SHP77 (cell line): Measurements from ENCODE around the gene NAA16.

Source experiments
- DNase-seq, 2 experiments: peaks; one replicate each; lab custom pipeline; 2025; lab: John Stamatoyannopoulos, UW

Gene NAA16

GRCh38 chr13:41304551-41304950 lies 6.5 kb upstream of the NAA16 start:
- no peak for DNase-seq

DNA sequence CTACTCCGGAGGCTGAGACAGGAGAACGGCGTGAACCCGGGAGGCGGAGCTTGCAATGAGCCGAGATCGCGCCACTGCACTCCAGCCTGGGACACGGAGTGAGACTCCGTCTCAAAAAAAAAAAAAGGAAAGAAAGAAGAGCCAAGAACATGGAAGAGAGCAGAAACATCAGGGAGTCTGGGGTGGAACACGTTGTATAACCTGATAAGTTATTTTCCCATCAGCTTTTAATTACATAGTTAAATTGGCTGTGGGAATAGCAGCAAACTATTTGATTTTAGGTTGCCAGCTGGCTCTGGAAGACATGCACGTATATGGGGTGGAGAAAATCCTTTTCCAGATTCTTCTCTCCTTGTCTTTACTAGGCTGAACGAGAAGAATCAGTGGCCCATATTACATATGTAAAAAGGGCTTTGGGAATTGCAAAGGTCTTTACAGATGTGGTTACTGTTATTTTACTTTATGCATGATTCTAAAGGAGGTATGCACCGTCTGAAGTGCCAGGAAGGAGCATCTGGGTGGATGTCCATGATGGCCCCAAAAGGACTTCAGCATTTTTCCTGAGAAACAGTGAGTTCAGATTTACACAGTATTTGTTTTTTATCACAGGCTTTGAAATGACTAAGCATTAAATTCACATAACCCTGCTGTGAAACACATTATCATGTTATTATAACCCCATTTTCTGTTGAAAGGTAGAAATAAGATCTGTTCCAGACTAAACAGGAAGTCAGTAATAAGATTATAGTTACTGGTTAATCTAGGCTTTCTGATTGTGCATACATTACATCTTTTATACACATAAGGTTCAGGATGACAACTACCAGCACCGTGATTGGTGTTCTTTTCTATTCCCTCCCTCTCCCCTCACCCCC lies 4.6 kb upstream of the NAA16 start:
- no peak for DNase-seq

DNA sequence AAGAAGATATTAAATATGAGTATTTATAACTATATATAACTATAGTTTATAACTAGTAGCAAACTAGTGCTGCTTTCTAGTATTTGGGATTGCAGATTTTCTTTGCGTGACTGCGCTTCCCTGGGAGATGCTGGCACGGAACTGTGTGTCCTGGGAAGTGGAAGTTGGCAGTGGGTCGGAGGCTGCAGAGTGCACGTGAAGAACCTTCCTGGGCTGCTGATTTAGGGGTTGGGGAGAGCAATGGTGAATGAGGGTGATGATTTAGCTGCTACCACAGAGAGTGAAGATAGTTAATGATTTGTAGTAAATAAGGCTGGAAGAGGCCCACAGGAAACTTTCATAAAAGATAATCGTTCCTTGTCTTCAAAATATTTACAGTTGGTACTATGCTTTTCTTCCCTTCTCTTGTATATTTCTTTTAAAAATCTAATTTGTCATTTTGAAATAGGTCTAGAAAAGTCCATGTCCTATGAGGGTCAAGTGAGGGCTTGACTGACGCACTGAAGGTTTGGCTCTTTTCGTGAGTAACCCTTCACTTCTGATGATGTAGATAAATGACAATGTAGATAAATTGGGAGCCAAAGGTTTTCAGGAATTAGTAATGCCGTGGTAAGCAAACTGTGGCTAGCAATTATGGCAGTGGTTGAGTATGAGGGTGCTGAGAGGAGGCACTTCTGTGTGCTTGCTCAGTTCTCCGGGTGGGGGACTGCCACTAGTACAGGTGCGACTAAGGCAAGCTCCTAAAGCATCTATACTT lies 3.0 kb upstream of the NAA16 start:
- DNase-seq, result no peak

DNA sequence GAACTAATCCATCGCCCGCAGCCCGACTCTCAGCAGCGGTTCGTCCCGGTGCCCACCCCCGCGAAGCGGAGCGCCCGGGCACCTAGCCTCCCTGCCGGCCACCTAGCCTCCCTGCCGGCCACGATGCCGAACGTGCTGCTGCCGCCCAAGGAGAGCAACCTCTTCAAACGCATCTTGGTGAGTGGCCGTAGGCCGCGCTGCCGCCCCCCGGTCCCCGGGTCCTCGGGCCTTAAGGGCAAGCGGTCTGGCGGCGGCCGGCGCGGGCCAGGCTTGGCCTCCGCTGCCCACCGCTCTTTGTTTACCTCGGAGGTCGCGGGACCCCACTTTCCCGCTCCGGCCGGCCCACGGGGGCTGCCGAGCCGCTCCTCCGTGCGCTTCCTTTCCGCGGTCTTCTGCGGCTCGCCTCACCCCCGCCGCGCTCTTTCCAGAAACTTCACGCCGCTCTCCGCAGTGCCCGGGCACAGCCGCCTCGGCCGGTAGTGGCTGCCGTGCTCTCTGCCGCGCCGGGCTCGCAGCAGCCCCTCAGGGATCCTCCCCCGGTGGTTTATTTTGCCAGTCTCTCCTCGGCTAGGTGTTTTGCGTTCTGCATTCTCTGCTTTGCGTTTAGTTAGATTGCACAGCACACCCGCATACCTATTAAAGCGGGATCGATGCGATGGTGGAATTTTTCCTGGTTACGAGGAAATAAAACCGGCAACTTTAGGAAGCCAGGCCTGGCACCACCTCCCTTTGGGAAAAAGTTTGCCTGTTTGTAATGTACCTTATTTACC lies 524 bp downstream of the NAA16 start:
- no peak for DNase-seq

- DNase-seq, result peak in 1 of 2 experiments; percentile 10
Observed at GRCh38 chr13:41312176-41312500, 1.1 kb downstream of the NAA16 start.

- DNase-seq, result no peak
Observed at GRCh38 chr13:41313117-41313516, 2.0 kb downstream of the NAA16 start.

DNA sequence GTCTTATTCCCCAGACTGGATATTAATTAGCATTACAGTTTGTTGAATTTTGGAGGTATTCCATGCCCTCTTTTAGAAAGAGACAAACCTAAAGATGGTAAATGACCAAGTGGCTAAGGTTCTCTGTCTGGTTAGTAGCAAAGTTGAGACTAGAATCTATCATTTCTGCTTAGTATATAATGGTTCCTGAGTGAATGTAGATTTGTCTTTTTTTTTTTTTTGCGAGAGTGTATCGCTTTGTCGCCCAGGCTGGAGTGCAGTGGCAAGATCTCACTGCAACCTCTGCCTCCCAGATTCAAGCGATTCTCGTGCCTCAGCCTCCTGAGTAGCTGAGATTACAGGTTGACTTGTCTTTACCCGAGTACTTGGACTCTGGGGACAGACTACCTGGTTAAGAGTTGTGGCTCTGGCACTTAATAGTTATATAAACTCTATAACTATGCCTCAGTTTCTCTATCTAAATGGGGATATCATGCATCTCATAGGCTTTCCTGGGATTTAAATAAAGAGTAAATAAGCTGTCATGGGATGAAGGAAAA lies 2.7 kb downstream of the NAA16 start:
- no peak for DNase-seq

DNA sequence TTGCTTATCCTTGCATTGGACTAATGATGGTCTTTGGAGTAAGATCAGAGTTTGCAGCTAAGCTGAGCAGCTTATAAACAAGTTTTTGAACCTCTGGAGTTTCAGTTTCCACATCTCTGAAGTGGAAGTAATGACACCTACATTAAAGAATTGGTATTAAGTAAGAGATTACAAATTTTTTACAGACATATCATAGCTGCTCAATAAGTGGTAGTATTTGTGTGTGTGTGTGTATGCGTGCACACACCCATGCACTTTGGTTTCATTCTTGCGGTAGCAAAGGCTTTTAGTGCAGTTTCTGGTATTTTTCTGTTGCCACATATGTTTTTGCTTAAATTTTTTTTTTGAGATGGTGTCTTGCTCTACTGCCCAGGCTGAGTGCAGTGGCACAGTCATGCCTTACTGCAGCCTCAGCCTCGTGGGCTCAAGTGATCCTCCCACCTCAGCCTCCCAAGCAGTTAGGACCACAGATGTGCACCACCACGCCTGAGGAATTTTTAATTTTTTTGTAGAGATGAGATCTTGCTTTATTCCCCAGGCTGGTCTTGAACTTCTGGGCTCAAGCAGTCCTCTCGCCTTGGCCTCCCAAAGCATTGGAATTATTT lies 4.5 kb downstream of the NAA16 start:
- no peak for DNase-seq

DNA sequence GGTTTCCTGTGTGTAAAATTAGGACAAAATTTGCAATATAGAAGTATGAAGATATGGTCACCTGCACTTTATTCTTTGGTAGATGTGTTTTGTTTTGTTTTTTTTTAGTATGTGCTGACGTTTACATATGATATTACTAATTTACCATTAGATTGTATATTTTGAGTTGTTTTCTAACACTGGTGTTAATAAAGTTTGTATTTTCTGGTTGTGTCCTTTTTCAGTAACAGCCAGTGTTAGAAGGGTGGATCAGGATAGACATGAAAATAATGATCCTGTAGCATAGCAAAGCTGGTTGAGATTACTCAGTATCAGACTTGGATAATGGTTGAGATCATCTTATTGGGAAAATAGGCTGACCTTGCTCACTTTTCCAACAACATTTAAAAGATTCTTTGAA lies 6.2 kb downstream of the NAA16 start:
- no peak for DNase-seq

DNA sequence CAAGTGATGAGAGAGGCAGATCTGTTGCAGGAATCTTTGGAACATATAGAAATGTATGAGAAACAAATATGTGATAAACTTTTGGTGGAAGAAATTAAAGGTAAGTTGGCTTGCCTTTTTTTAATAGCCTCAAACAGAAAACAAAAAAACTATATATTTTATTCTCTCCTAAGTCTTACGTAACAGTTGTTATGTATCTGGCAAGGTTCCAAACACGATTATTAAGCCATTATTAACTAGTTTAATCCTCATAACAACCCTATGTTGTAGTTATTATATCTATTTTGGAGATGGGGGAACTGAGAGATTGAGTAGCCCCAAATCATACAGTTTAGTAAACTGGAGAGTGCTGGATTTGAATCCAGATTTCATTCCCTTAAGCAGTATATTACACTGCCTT lies 14.7 kb downstream of the NAA16 start:
- DNase-seq, result no peak

DNA sequence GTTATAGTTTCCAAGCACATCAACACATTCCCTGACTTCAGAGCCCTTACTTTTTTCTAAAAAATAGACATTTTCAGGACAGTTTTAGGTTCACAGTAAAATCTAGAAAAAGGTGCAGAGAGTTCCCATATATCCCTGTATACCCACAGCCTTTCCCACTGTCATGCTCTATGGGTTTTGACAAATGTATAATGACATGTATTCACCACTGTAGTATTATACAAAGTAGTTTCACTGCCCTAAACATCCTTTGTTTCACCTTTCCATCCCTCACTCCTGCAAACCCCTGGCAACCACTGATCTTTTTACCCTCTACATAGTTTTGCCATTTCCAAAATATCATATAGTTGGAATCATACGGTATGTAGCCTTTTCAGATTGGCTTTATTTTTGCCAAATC lies 15.6 kb downstream of the NAA16 start:
- DNase-seq, result no peak

GRCh38 chr13:41327994-41328790 lies 17.1 kb downstream of the NAA16 start:
- DNase-seq, result no peak

DNA sequence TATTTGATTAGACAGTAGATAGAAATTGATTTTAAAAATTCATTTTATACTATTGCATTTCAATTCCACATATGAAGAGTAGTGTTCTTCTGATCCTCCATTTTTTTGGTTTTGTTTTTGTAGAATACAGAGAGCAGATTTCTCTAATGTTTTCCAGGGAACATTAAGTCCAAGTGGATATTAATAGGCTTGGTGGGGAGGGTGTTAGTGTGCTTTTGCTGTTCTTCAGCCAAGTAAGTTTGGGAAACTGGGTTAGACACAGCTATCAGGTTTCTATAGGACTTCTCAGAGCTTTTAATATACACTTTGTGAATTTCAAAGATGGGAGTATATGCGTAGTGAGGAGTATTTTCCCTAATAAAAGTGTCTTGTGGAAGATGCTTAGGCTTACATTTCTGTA lies 21.8 kb downstream of the NAA16 start:
- DNase-seq, result no peak

DNA sequence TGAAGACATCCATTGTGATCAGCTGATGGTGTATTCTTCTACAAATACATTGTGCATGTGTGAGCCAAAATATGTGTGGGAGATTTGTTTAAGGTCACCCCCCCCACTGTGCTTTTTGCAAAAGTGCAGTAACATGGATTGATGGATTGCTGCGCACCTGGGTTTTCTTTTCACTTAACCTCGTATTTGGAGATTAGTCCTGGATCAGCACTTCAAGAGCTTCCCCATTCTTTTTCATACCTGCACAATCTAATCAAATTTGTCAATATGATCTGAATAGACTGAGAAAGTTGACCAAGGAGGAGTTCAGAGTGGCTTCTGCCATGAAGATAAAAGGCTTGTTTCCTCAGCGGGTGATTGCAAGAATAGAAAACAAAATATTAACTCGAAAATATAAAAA lies 23.7 kb downstream of the NAA16 start:
- no peak for DNase-seq

DNA sequence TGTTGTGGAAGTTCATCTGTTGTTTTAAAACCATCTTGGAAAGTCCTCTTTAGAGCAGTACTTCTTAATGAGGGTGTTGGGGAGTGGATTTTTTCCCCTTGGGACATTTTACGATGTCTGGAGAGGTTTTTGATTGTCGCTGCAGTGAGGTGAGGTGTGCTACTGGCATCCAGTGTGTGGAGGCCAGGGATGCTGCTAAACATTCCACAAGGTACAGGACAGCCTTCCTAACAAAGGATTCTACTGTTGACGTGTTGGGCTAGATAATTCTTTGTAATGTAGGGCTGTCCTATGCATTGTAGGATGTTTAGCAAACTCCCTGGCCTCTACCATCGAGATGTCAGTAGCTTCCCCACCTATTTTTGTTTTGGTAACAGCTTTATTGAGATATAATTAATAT lies 33.3 kb downstream of the NAA16 start:
- no peak for DNase-seq

DNA sequence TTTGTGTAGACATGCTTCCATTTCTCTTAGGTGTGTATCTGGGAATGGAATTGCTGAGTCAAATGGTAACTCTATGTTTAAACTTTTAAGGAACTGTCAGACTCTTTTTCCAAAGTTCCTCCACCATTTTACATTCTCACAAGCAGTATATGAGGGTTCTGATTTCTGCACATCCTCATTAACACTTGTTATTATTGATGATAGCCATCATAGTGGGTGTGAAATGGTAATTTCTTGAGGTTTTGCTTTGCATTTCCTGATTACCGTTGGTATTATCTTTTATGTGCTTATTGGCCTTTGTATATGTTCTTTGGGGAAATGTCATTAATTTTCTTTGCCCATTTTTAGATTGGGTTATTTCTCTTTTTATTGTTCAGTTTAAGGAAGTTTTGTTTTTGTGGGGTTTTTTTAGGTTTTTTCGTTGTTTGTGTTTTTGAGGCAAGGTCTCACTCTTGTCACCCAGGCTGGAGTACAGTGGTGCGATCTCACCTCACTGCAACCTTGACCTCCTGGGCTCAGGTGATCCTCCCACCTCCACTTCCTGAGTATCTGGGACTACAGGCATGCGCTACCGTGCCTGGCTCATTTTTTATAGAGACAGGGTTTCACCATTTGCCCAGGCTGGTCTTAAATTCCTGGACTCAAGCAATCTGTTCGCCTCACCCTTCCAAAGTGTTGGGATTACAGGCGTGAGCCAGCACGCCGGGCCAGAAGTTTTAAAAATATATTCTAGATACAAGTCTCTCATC lies 34.3 kb downstream of the NAA16 start:
- no peak for DNase-seq

DNA sequence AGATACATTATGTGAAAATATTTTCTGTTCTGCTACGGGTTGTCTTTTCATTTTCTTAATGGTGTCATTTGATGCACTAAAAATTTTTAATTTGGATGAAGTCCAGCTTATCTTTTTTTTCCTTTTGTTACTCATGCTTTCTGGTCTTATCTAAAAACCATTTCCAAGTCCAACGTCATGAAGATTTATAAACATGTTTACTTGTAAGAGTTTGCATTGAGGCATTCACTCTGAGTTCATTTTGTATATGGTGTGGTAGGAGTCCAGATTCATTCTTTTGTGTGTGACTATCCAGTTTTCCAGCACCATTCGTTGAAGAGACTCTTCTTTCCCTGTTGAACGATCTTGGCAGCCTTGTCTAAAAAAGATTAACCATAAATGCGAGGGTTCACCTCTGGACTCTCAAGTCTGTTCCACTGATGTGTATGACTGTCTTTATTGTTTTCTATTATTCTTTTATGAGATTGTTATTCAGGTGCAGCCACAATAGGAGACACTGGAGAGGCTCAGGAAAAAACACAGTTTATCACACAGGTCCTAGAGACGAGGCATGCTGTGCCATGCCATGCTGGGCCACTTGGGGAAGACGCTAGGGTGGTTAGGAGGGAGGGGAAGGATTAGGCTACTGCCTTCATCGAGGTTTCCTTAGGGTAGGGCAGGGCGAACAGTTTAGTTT lies 35.0 kb downstream of the NAA16 start:
- no peak for DNase-seq

- DNase-seq, result no peak
Observed at GRCh38 chr13:41352935-41353840, 42.1 kb downstream of the NAA16 start.

- no peak for DNase-seq
Observed at GRCh38 chr13:41354416-41354815, 43.3 kb downstream of the NAA16 start.
